ENCODE data around the gene DPCD.
"Not testable (repeated sequence)": the region's sequence is repeated elsewhere in the genome, so short reads cannot be mapped to it uniquely, and the experiment has no call there.

The DPCD gene

DNA sequence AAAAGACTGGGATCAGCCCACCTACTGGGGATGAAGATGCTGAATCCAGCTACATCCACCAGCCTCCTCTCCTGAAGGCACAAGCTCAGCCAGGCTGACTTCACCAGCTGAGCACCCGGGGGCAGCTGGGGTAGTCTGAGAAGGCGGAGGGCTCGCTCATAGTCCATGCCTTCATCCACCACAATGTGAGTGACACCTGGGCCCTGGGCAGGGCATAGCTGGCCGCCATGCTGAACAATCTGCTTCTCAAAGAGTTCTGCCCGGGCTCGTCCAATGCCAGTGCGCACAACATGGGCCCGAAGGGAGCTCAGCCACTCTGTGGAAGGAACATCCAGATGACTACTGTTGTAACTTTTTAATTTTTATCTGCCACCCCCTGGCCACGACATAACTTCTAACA, 2.3 kb upstream of the DPCD start:
- DNase-seq (ENCODE audit: low spot score), result no peak

DNA sequence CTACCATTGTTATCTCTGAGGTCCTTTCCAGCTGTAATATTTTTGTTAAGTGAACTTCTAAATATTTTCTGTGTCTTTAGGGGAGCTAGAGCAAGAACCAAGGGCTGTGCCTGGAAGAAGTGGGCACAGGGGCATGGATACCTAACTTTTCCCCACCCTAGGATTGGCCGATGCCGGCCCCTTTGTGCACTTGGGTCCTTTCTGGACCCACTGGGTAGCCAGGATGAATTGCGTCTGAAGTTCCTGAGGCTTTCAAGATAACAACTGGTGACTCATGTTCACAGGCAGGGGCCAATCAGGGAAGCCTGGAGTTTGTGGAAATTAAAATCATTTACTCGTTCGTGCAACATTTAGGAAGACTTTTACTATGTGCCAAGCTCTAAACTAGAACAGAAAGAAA, 758 bp downstream of the DPCD start:
- peak; percentile 29 for DNase-seq (ENCODE audit: low spot score)

DNA sequence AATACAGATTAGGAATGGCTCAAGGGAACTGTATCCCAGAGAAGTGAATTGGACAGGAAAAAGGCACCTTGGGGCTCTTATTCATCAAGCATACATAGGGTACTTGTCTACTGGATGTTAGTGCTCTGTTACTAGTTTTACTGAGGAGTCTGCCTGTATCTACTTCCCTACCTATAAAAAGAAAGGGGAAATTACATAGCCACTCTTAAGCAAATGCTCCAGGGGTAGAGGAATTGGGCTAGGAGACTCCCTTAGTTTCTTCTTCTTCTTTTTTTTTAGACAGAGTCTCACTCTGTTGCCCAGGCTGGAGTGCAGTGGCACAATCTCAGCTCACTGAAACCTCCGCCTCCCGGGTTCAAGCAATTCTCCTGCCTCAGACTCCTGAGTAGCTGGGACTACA, 5.2 kb downstream of the DPCD start:
- not testable (repeated sequence) for DNase-seq (ENCODE audit: low spot score)

DNA sequence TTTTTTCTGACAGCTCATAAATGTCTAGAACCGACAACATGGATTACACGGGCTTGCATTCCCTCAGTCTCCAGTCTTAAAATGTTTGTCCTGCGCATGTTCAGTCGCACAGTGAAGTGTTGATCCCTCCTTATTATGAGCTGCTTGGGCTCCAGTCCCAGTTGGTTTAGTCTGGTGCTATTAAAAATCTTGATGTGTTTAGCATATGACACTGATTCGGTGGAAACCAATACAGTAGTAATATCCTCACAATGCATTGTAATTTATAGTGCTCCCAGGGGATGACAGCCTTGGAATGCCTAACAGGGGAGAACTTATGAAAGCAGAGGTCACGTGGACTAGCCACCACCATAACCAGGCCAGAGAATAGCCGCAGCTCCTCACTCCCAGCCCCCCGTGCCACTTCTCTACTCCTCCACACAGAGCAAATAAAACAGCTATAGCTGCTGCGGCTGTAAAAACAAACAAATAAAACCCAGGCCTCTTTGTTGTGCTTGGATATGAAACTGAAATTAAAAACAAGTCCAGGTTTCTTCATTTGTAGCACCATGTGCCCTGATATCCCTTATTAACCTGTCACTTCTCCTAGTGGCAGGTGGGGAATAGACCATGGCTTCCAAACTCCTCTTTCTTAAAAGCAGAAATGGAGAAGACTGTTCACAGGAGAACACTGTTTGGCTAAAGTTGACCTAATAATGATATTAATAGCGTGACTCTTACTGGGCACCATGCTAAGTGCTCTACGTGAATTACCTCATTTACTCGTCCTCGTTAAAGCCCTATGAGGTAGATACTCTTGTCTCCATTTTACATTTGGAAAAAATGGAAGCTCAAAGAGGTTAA, 7.7 kb downstream of the DPCD start:
- no peak for DNase-seq (ENCODE audit: low spot score)

- no peak for DNase-seq (ENCODE audit: low spot score)
Measured at GRCh38 chr10:101597091-101597900, 9.2 kb downstream of the DPCD start.

GRCh38 chr10:101601541-101601940, 13.4 kb downstream of the DPCD start:
- DNase-seq (ENCODE audit: low spot score), result no peak

- DNase-seq (ENCODE audit: low spot score), result peak; percentile 83
Measured at GRCh38 chr10:101602761-101603398, 14.8 kb downstream of the DPCD start.

GRCh38 chr10:101607124-101607523, 19.0 kb downstream of the DPCD start:
- no peak for DNase-seq (ENCODE audit: low spot score)

DNA sequence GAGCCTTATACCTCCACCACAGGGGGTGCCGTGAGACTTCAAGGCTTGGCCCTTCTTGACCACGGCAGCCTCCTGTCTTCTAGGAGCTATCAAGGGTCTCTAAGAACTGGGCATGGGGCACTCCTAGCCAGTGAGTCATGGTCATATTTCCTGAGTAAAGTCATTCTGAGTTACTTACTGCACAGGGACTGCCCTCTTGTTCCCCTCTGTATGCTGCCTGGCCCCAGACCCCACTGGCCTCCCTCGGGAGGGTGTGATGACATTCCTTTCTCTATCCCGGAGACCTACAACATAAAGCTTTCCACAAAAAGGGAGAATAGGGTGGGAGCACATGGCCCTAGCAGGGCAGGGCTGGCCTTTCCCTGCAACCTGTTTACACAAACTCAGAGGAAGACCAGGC, 21.4 kb downstream of the DPCD start:
- DNase-seq (ENCODE audit: low spot score), result no peak

DNA sequence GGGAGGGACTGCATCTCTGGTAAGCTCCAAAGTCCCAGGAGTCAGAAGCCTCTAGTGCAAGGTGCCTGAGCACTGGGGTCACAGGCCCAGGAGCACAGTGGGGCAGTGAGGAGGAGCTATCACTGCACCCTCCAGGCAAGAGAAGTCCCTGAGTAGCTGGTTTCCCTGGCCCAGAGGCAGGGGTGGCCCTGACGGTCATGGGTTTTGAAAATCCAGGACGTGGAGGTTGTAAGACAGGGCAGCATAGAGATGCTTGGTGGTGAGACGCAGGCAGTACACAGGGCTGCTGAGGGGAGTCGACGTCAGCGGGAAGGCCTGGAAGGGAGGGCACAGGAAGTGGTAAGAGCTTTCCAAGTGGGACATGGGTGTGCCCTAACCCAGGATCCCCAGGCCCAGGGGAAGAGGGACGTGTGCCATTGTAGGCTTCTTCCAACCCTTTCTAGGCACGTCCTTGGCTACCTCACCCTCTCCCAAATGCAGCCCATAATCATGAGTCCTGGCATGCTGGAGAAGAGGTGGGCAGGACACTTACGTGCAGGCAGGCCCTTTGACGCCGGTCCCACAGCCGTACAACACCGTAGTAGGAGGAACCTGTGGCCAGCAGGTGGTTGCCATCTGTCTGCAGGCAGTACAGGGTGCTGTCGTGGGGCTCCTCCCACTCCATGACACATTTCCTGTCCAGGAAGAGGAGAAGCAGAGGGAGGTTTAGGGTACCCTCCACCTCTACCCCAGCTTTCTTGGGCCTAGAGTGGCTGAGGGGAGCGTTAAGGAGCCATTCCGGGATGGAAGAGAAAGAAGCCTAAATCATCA, 23.2 kb downstream of the DPCD start:
- no peak for DNase-seq (ENCODE audit: low spot score)

DNA sequence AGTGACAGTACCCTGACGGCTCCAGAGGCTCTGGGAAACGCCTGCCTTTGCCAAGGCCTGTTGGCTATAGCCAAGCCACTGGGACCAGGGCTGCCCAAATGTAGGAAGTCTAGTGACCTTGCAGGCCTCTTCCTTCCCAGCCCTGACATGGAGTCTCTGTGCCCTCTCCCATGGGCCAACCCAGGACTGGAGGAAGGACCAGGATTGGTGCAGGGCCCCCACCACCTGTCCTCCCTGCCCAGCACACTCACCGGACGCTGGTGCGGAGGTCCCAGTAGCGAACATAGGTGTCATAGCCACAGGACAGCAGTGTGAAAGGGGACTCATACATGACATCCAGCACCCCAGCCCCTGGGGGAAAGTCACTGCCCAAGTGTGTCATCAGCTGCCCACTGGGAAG, 24.0 kb downstream of the DPCD start:
- DNase-seq (ENCODE audit: low spot score), result no peak

- DNase-seq (ENCODE audit: low spot score), result no peak
Measured at GRCh38 chr10:101612872-101613271, 24.8 kb downstream of the DPCD start.

- no peak for DNase-seq (ENCODE audit: low spot score)
Measured at GRCh38 chr10:101613646-101614045, 25.5 kb downstream of the DPCD start.

- DNase-seq (ENCODE audit: low spot score), result no peak
Measured at GRCh38 chr10:101614663-101615524, 26.8 kb downstream of the DPCD start.

DNA sequence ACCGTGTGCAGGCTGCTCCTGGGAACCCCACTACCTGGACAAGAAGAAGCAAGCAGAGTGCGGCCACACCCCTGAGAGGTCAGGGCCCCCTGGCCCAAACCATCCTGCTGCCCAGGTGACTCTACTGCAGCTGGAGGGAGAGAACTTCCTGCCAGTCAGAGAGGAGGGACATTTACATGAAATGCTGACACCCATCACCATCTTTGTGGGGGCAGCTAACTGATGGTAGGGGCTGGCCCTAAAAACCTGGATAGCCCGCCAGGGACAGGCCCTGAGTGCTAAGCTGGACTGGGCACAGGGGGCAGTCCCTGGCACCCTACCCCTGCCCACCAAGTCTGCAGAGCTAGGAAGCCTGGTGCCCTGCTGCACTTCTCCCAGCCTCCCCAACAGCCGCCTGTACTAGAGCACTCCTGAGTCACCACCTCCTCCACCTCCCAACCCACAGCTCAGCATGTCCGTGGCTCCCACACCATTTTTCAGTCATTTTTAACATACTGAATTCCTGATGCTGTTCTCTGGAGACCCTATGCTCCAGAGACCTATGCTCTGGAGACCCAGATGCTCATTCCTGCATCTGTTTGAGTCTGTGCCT, 27.5 kb downstream of the DPCD start:
- DNase-seq (ENCODE audit: low spot score), result no peak

GRCh38 chr10:101616415-101617101, 28.4 kb downstream of the DPCD start:
- no peak for DNase-seq (ENCODE audit: low spot score)

- DNase-seq (ENCODE audit: low spot score), result peak; percentile 4
Measured at GRCh38 chr10:101617102-101617823, 29.1 kb downstream of the DPCD start.

DNA sequence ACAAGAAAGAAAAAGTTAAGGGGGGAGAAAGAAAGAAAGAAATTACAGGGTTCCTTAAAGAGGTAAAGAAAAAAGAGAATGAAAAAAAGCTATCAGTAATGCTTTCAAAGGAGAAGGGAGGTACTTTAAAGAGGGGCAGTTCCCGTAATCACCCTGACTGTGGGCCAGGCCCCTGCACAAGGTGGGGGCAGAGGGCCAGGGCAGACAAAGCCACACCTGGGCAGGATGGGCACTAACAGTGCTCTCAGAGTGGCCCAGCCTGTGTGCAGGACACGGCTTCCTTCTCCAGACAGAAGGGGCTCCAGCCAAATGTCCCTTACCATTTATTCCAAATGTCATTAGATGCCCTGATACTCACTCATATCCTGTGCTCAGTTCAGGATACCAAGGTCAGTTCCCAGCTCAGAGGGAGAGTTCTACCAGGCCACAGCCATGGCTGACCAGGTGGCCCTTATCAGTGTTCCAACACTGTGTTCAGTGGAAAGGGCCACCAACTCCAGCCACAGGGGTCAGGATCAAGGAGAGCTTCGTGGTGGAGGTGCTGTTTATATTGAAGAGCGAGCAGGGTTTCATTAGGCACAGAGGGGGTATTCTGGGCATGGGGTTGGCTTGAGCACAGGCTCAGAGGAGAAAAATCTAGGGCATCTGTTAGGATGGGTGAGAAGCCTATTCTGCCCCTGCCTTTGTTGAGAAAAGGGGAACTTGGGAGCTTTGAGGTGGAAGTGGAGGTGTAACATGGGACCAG, 29.9 kb downstream of the DPCD start:
- DNase-seq (ENCODE audit: low spot score), result no peak

- no peak for DNase-seq (ENCODE audit: low spot score)
Measured at GRCh38 chr10:101618871-101619270, 30.8 kb downstream of the DPCD start.

Data from SW480 (cell line).